Measurements from ENCODE around the gene ATP2C1.
A peak's percentile ranks its signal among the peaks of the same experiment; 100 is the strongest.
"Not testable (repeated sequence)": the region's sequence is repeated elsewhere in the genome, so short reads cannot be mapped to it uniquely, and the experiment has no call there.

The ATP2C1 gene

GRCh38 chr3:130850843-130851242, 43.0 kb upstream of the ATP2C1 start:
- H3K9me3 ChIP-seq, result no peaks in the 10 kb centered on the region
- peak overlapping the region in 1 of 2 experiments; percentile 10 for H3K4me3 ChIP-seq (ENCODE audit: low read depth in 1 of 2, low read length in 1 of 2)
- H3K27ac ChIP-seq, result peak overlapping the region; percentile 33
- no peak for TF ChIP-seq CTCF (IDR thresholded peaks at IDR 0.05)
- H3K27me3 ChIP-seq, result no peaks in the 10 kb centered on the region
- H3K36me3 ChIP-seq, result no peaks in the 10 kb centered on the region
- peaks cover 3 to 14% of the 10 kb centered on the region in 2 experiments for H3K4me1 ChIP-seq (ENCODE audit: control insufficient read depth in 1 of 2, insufficient read depth in 1 of 2, low read depth in 1 of 2, low read length in 1 of 2)

GRCh38 chr3:130851277-130851676, 42.6 kb upstream of the ATP2C1 start:
- Histone ChIP-seq H3K36me3 (no peaks in the 10 kb centered on the region), H3K4me3 (ENCODE audit: low read depth in 1 of 2, low read length in 1 of 2) (no peak overlapping the region), H3K4me1 (ENCODE audit: control insufficient read depth in 1 of 2, insufficient read depth in 1 of 2, low read depth in 1 of 2, low read length in 1 of 2) (peaks cover 3 to 14% of the 10 kb centered on the region in 2 experiments), H3K27me3 (no peaks in the 10 kb centered on the region), H3K9me3 (no peaks in the 10 kb centered on the region), H3K27ac (no peak overlapping the region)
- no peak for TF ChIP-seq CTCF (IDR thresholded peaks at IDR 0.05)

GRCh38 chr3:130853581-130853980, 40.3 kb upstream of the ATP2C1 start:
- no peak for TF ChIP-seq CTCF (IDR thresholded peaks at IDR 0.05)
- Histone ChIP-seq H3K36me3 (no peaks in the 10 kb centered on the region), H3K9me3 (no peaks in the 10 kb centered on the region), H3K27ac (no peak overlapping the region), H3K27me3 (no peaks in the 10 kb centered on the region), H3K4me1 (ENCODE audit: control insufficient read depth in 1 of 2, insufficient read depth in 1 of 2, low read depth in 1 of 2, low read length in 1 of 2) (peaks cover 3 to 14% of the 10 kb centered on the region in 2 experiments), H3K4me3 (ENCODE audit: low read depth in 1 of 2, low read length in 1 of 2) (no peak overlapping the region)

GRCh38 chr3:130854208-130854864, 39.5 kb upstream of the ATP2C1 start:
- Histone ChIP-seq H3K4me3 (ENCODE audit: low read depth in 1 of 2, low read length in 1 of 2) (no peak overlapping the region), H3K36me3 (no peaks in the 10 kb centered on the region), H3K27ac (no peak overlapping the region), H3K9me3 (no peaks in the 10 kb centered on the region), H3K4me1 (ENCODE audit: control insufficient read depth in 1 of 2, insufficient read depth in 1 of 2, low read depth in 1 of 2, low read length in 1 of 2) (peaks cover 3 to 14% of the 10 kb centered on the region in 2 experiments), H3K27me3 (no peaks in the 10 kb centered on the region)
- no peak for TF ChIP-seq CTCF (IDR thresholded peaks at IDR 0.05)

- H3K27me3 ChIP-seq, result no peaks in the 10 kb centered on the region
- H3K4me1 ChIP-seq (ENCODE audit: control insufficient read depth in 1 of 2, insufficient read depth in 1 of 2, low read depth in 1 of 2, low read length in 1 of 2), result no peaks in the 10 kb centered on the region
Observed at GRCh38 chr3:130857336-130858026, 36.4 kb upstream of the ATP2C1 start.

GRCh38 chr3:130862130-130862529, 31.8 kb upstream of the ATP2C1 start:
- H3K4me1 ChIP-seq (ENCODE audit: control insufficient read depth in 1 of 2, insufficient read depth in 1 of 2, low read depth in 1 of 2, low read length in 1 of 2); H3K27me3 ChIP-seq; H3K36me3 ChIP-seq; H3K27ac ChIP-seq; H3K9me3 ChIP-seq; H3K4me3 ChIP-seq (ENCODE audit: low read depth in 1 of 2, low read length in 1 of 2): not testable (repeated sequence)

More at GRCh38 chr3:130857336-130858026, 36.4 kb upstream of the ATP2C1 start:
- TF ChIP-seq CTCF (IDR thresholded peaks at IDR 0.05), result no peak
- no peak overlapping the region for H3K27ac ChIP-seq
- no peaks in the 10 kb centered on the region for H3K9me3 ChIP-seq
- H3K4me3 ChIP-seq (ENCODE audit: low read depth in 1 of 2, low read length in 1 of 2), result no peak overlapping the region
- H3K36me3 ChIP-seq, result no peaks in the 10 kb centered on the region

Measured in neutrophil (primary cell).